Metanephros (tissue), 2 donors: Measurements from ENCODE around the gene CSTF3. TPM values are rescaled to one million over a fixed set of nuclear protein-coding genes. Genes with fewer than 3 reads are reported as not detected.

ENCODE experiments used
- small RNA-seq: library from RNA; depleted of rRNA; stranded (forward); fragments of <200 nt; gene quantifications from one replicate; pipeline ENCODE3, GENCODE V24; 2014; ENCODE audit warnings: low replicate concordance
- total RNA-seq: library from RNA; depleted of rRNA; stranded (reverse); fragments of >200 nt; gene quantifications from one replicate; pipeline ENCODE4 v1.2.3, GENCODE V29; 2014

CSTF3 gene
- total RNA-seq = 29.7 TPM

DNA sequence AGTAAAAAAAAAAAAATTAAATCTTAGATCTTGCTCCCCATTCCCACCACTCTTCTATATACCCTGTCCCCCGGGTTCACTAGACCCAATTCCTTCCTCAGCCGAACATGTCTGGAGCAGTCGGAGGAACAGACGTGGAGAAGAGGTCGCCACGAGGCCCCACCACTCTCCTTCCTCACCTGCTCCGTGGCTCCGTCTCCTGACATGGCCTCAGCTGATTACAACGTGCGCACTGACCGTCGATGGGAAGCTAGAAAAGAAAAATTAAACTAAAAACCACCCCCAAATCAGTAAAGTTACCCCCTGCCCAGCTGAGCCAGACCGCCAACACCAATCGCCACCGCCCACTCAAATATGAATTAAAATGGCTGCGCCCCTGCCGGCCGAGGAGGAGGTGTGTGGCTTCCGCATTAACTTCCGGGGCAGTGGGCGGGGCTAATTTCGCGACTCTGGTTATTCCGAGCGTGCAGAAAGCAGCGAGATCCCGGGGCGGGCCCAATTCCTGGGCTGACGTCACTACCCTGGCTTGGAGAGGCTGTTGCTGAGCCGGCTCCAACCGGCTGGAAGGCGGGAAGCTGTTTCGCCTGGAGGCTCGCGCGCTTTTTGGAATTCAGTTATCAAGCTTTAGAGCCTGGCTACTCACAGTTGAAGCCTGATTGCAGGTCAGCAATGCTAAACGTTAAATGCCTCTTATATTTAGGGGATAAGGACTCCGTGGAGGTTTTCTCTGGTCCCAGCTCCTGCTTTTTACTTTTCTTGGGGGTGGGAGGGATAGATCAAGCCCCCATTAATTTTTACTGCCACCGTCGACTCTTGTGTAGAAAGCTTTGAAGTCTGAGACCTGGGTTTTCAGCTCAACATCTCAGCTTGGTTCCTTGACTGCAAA is at the start of gene CSTF3:
Gene CSTF3, minus strand, starts transcription at position 361 of the 886 bp plus-strand sequence. Its CDS starts 155 bp downstream, at position 206.

DNA sequence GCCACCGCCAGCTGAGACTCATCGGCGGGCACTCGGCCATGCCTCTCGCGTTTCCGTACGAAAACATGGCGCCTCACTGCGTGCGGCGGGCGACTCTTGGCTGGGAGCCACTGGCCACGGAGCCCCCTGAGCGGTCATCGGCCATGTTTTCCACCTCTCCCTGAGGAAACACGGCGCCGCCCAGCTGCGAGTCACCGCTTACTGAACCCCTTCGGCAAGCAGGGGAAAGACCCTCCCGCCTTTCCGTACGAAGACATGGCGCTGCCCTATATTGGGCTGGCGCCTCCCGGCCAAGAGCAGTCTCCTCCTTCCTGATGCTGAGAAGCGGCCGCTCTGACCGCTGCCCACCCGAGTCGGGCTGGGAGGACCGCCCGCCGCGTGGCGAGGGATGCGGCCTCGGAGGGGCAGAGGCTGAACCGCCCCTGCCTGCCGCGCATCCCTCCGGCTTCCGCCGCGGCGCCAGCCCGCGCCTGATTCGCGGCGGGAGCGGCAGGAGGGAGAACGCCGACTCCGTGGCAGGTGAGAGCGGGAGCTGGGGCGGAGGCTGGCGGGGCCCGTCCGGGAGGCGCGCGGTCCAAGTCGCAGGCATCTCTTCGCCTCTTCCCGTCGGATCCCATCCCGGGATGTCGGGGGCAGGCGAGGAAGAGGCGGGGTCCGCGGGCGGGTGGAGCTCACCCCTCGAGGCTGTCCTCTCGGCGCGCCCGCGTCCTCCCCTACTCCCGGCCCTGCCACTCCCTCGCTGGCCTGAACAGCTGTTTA is 121.8 kb downstream of the CSTF3 start, which contains the start of gene TCP11L1:
Gene TCP11L1, plus strand, starts transcription at position 299 of the 759 bp plus-strand sequence. CDS start 4,202 bp downstream, outside the sequence.

Small RNA genes lying within 50 kb of the gene (small RNA-seq; reads per million reads assigned to genes)
- not detected for gene RF00019

Other genes starting within 250 kb of the CSTF3 start
- 3.9 TPM for gene DEPDC7, start 145.6 kb downstream of the CSTF3 start, total RNA-seq
- gene TCP11L1, start 121.9 kb downstream of the CSTF3 start, total RNA-seq = 16.6 TPM
- 127 TPM for gene HIPK3, start 95.9 kb upstream of the CSTF3 start, total RNA-seq
- 0.82 TPM for gene KIAA1549L, start 214.6 kb upstream of the CSTF3 start, total RNA-seq